HepG2 (cell line): ENCODE measurements around the gene DPP7. TPM values are rescaled to one million over a fixed set of nuclear protein-coding genes. Genes with fewer than 3 reads are reported as not detected.
A peak's percentile ranks its signal among the peaks of the same experiment; 100 is the strongest.

ENCODE experiments used
- ARNT ChIP-seq: fragments of 450-650 bp; IDR thresholded peaks from 2 replicates; pipeline ENCODE4 v1.6.1; 2017
- CREBL2 ChIP-seq: sonication (generic); formaldehyde crosslinking; IDR thresholded peaks from 2 replicates; pipeline ENCODE4 v1.8.1; 2023; ENCODE audit warnings: missing genetic modification reagents, mild to moderate bottlenecking, borderline replicate concordance
- DRAP1 ChIP-seq: IDR thresholded peaks from 2 replicates; pipeline ENCODE4 v1.6.1; 2016; ENCODE audit warnings: missing genetic modification reagents, missing compliant biosample characterization
- E2F1 ChIP-seq: sonication (generic); formaldehyde crosslinking; IDR thresholded peaks from 2 replicates; pipeline ENCODE4 v1.5.0; 2020; ENCODE audit warnings: missing genetic modification reagents
- HMGXB4 ChIP-seq, 2 experiments: sonication (generic) in 1 of 2; formaldehyde crosslinking in 1 of 2; IDR thresholded peaks; 2 replicates each; pipeline versions ENCODE4 v1.4.0 to v1.6.1; 2018 to 2020; ENCODE audit warnings: missing genetic modification reagents in 2 of 2, borderline replicate concordance in 1 of 2, low read depth in 1 of 2, mild to moderate bottlenecking in 1 of 2, missing biosample characterization in 1 of 2
- IRX3 ChIP-seq: sonication (generic); formaldehyde crosslinking; IDR thresholded peaks from 2 replicates; pipeline ENCODE4 v1.8.1; 2023; ENCODE audit warnings: mild to moderate bottlenecking, low read depth, missing genetic modification reagents, borderline replicate concordance
- LBX2 ChIP-seq: sonication (generic); formaldehyde crosslinking; IDR thresholded peaks from 2 replicates; pipeline ENCODE4 v1.5.0; 2020; ENCODE audit warnings: missing genetic modification reagents, mild to moderate bottlenecking, borderline replicate concordance
- PHF8 ChIP-seq: sonication (generic); formaldehyde crosslinking; IDR thresholded peaks from 2 replicates; pipeline ENCODE4 v1.5.0; 2020; ENCODE audit warnings: missing genetic modification reagents
- RXRB ChIP-seq: IDR thresholded peaks from 2 replicates; pipeline ENCODE4 v1.6.1; 2016; ENCODE audit warnings: borderline replicate concordance, missing genetic modification reagents, missing compliant biosample characterization
- UBTF ChIP-seq: sonication (generic); formaldehyde crosslinking; IDR thresholded peaks from 2 replicates; pipeline ENCODE4 v1.4.0; 2020; ENCODE audit warnings: mild to moderate bottlenecking, missing genetic modification reagents
- ZNF256 ChIP-seq: sonication (generic); formaldehyde crosslinking; conservative IDR thresholded peaks from 2 replicates; pipeline ENCODE4 v1.4.0; 2020; ENCODE audit warnings: missing genetic modification reagents
- ZNF556 ChIP-seq: sonication (generic); formaldehyde crosslinking; IDR thresholded peaks from 2 replicates; pipeline ENCODE4 v1.4.0; 2020; ENCODE audit warnings: mild to moderate bottlenecking, missing genetic modification reagents, borderline replicate concordance
- ZNF577 ChIP-seq: sonication (generic); formaldehyde crosslinking; IDR thresholded peaks from 2 replicates; pipeline ENCODE4 v1.4.0; 2020; ENCODE audit warnings: mild to moderate bottlenecking, low read depth, missing genetic modification reagents, borderline replicate concordance
- ZNF687 ChIP-seq: sonication (generic); formaldehyde crosslinking; IDR thresholded peaks from 2 replicates; pipeline ENCODE4 v1.5.1; 2020; ENCODE audit warnings: mild to moderate bottlenecking, missing genetic modification reagents, moderate library complexity
- ZNF746 ChIP-seq: sonication (generic); formaldehyde crosslinking; IDR thresholded peaks from 2 replicates; pipeline ENCODE4 v1.8.0; 2022; ENCODE audit warnings: mild to moderate bottlenecking, missing genetic modification reagents
- polyA plus RNA-seq, 8 experiments: library from polyadenylated mRNA; depleted of rRNA in 3 of 8; stranded (reverse) in 7 of 8; unstranded in 1 of 8; fragments of >200 nt; fragmentation: Illumina TruSeq in 4 of 8; extraction: Trizol in 4 of 8; gene quantifications; 2 replicates each; pipeline versions ENCODE4 v1.2.1 to v1.2.3, GENCODE V29; 2011 to 2016; ENCODE audit warnings: low read depth in 4 of 8, missing spikeins in 1 of 8, mixed read lengths in 1 of 8; ENCODE audit not compliant: insufficient read depth in 1 of 8
- total RNA-seq, 5 experiments: library from RNA; depleted of rRNA; stranded (reverse); fragments of >200 nt; fragmentation: Illumina TruSeq; extraction: Trizol; gene quantifications; 2 replicates each; pipeline ENCODE4 v1.2.3, GENCODE V29; 2016; ENCODE audit warnings: low read depth in 1 of 5

DPP7 gene
- total and polyA plus RNA-seq, 2 of the 13 experiments (the other 11 are each of a cell fraction or from before 2014, with no cell fraction given) = 1.2 to 4.5 TPM

GRCh38 chr9:137064027-137064879 is 50.3 kb downstream of the DPP7 start (continued):
- peak; percentile 24; the same call in 1 of the 2 replicates for TF ChIP-seq DRAP1 (CRISPR knock-in tag)
- peak; percentile 85 for TF ChIP-seq ZNF687 (CRISPR knock-in tag)
- peak; percentile 48; the same call in 1 of the 2 replicates for TF ChIP-seq ZNF556 (CRISPR knock-in tag)
- no peak for TF ChIP-seq CREBL2 (CRISPR knock-in tag)
- peak; percentile 37 to 63; a peak in 2 of 4 replicates for TF ChIP-seq HMGXB4 (CRISPR knock-in tag; IDR thresholded peaks at IDR 0.05; ENCODE audit: borderline replicate concordance in 1 of 2, low read depth in 1 of 2)
- TF ChIP-seq UBTF = peak; percentile 68
- no peak for TF ChIP-seq ZNF746 (CRISPR knock-in tag)
- TF ChIP-seq E2F1 (CRISPR knock-in tag) = 0 out of 2 replicates have a peak, but pooled peaks have one; percentile 24
- peak; percentile 31; the same call in 1 of the 2 replicates for TF ChIP-seq RXRB
- peak; percentile 20; the same call in 1 of the 2 replicates for TF ChIP-seq PHF8
- peak; percentile 25; the same call in 1 of the 2 replicates for TF ChIP-seq LBX2
- TF ChIP-seq ZNF256 (CRISPR knock-in tag) = no peak
- TF ChIP-seq IRX3 = no peak
- TF ChIP-seq ARNT = no peak
- TF ChIP-seq ZNF577 (CRISPR knock-in tag) = no peak
